ENCODE results near the gene PKLR. TPM values are rescaled to one million over a fixed set of nuclear protein-coding genes. Genes with fewer than 3 reads are reported as not detected.
A peak's percentile ranks its signal among the peaks of the same experiment; 100 is the strongest.

Gene PKLR
- total and polyA plus RNA-seq, 10 donors, result 0.04 to 0.74 (median 0.39) TPM; not detected in 5

DNA sequence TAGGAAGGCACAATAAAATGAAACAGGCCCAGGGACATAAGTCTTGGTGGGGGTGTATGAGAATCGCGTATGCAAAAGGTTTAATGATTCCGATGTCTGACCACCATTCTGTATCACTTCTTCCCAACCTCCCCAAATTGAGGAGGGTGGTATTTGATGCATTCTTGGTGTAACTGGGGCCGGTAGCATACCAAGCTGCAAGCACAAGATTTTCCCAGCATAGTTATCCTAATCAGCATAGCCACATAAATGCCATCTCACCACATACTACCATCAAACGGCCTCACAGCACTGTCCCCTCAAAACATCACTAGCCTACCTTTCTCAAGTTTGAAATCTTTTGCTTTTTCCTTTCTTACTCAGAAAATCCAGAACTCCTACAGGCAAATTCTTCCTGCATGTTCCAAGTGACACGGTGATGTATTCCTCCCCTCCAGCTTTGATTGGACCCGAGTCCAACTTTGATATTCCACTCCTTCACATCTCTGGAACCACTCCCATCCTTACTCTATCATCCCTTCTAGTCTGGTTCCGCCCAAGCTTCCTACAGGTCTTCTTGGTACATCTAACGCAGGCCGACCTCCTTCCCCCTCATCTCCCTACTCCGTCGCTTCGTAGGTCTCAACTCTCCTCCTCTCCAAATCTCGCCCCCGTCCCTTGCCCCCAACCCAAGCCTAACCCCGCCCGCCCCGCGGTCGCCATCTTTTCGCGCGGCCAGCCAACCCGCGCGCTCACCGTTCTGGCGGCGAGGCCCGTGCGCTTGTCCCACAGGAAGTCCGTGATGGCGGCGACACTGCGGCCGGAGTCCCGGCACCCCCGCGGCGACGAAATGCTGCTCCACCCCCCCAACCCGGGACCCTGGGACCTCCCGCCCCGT lies 28.5 kb downstream of the PKLR start:
- peak overlapping the region; percentile 89 to 98 (median 96) for H3K27ac ChIP-seq
- DNase-seq, result no peak
- peaks cover 10 to 44% (median 36%) of the 10 kb centered on the region in 6 donors for H3K36me3 ChIP-seq
- 5 to 8% (median 6%) methylated on average over 27 to 44 of the region's 44 CpGs for WGBS, 5 donors
- peaks cover 17 to 52% (median 45%) of the 10 kb centered on the region in 6 donors for H3K4me1 ChIP-seq
- H3K9me3 ChIP-seq, result no peaks in the 10 kb centered on the region
- no peak for TF ChIP-seq POLR2AphosphoS5 (IDR thresholded peaks at IDR 0.05)
- no peak for TF ChIP-seq POLR2A (IDR thresholded peaks at IDR 0.05)
- TF ChIP-seq, protein P1, sequence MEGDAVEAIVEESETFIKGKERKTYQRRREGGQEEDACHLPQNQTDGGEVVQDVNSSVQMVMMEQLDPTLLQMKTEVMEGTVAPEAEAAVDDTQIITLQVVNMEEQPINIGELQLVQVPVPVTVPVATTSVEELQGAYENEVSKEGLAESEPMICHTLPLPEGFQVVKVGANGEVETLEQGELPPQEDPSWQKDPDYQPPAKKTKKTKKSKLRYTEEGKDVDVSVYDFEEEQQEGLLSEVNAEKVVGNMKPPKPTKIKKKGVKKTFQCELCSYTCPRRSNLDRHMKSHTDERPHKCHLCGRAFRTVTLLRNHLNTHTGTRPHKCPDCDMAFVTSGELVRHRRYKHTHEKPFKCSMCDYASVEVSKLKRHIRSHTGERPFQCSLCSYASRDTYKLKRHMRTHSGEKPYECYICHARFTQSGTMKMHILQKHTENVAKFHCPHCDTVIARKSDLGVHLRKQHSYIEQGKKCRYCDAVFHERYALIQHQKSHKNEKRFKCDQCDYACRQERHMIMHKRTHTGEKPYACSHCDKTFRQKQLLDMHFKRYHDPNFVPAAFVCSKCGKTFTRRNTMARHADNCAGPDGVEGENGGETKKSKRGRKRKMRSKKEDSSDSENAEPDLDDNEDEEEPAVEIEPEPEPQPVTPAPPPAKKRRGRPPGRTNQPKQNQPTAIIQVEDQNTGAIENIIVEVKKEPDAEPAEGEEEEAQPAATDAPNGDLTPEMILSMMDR (IDR thresholded peaks at IDR 0.05 in 8 of 11, conservative IDR thresholded peaks at IDR 0.05 in 3 of 11), result no peak
- H3K4me3 ChIP-seq, result peak overlapping the region; percentile 62 to 81 (median 68)
- H3K27me3 ChIP-seq (replicated peaks in 1 of 7), result peaks cover 0 to 4% (median 0%) of the 10 kb centered on the region in 7 donors
- intact Hi-C loops (cut with DNase I; ENCODE audit: low total_unique reads), result loop anchor here (10.0 kb wide), 1 partner anchor 52 kb away; the partner anchor contains the start of gene RUSC1

DNA sequence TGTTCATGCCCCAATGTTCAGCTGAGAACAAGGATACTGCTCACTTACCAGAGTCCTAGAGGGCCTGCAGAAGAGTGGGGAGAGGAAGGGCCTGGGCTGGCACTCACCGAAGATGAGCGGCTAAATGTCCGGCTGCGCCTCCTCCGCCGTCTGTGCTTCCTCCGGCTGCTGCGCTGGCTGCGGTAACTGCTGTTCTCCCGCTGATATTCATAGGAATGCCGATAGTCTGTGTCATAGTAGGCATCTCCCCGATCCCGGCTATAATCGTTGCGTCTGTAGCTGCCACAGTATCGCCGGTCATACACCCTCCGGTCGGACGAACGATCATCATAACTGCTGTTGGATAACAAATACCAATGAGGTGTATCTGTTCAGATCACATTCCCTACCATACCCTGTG lies 31.9 kb downstream of the PKLR start:
- Histone ChIP-seq H3K36me3 (peaks cover 15 to 77% (median 68%) of the 10 kb centered on the region in 6 donors), H3K27ac (no peak overlapping the region), H3K9me3 (no peaks in the 10 kb centered on the region), H3K4me3 (no peak overlapping the region), H3K4me1 (peaks cover 11 to 37% (median 31%) of the 10 kb centered on the region in 6 donors), H3K27me3 (replicated peaks in 1 of 7) (no peaks in the 10 kb centered on the region)
- TF ChIP-seq POLR2A (IDR thresholded peaks at IDR 0.05), result no peak
- peak in 1 of 3 donors; percentile 20 for TF ChIP-seq POLR2AphosphoS5 (IDR thresholded peaks at IDR 0.05)
- intact Hi-C loops (cut with DNase I; ENCODE audit: low total_unique reads), result no loop called here
- WGBS, 5 donors, result 93 to 98% (median 95%) methylated on average over 21 of the region's 21 CpGs
- DNase-seq, result peak; percentile 55

DNA sequence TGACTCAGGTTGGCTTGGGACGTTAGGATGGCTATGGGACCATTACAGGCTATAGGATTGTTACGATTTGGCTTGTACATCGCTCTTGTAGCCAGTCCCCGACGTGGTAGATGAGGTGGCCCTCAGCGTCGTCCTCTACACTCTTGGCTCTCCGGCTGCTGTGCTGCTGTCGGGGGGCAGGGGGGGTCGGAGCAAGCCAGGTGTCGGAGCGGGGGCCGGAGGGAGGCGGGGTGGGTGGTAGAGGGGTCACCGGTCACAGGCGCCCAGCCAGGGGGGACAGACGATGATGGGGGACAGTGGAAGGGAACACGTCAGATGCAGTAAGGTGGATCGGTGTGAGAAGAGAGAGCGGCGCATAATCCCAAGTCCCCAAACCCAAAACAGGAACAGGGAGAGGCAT lies 32.6 kb downstream of the PKLR start:
- H3K9me3 ChIP-seq, result no peaks in the 10 kb centered on the region
- TF ChIP-seq, protein P1 (IDR thresholded peaks at IDR 0.05 in 8 of 11, conservative IDR thresholded peaks at IDR 0.05 in 3 of 11), result no peak
- TF ChIP-seq POLR2AphosphoS5 (IDR thresholded peaks at IDR 0.05) (no peak), POLR2A (IDR thresholded peaks at IDR 0.05) (no peak)
- no peak overlapping the region for H3K27ac ChIP-seq
- DNase-seq, result peak; percentile 56
- no peak overlapping the region for H3K4me3 ChIP-seq
- H3K27me3 ChIP-seq (replicated peaks in 1 of 7), result no peaks in the 10 kb centered on the region
- H3K36me3 ChIP-seq, result peaks cover 15 to 85% (median 76%) of the 10 kb centered on the region in 6 donors
- WGBS, 5 donors, result 91 to 96% (median 95%) methylated on average over 17 to 21 of the region's 21 CpGs
- peaks cover 8 to 29% (median 26%) of the 10 kb centered on the region in 6 donors for H3K4me1 ChIP-seq
- intact Hi-C loops (cut with DNase I; ENCODE audit: low total_unique reads), result no loop called here

DNA sequence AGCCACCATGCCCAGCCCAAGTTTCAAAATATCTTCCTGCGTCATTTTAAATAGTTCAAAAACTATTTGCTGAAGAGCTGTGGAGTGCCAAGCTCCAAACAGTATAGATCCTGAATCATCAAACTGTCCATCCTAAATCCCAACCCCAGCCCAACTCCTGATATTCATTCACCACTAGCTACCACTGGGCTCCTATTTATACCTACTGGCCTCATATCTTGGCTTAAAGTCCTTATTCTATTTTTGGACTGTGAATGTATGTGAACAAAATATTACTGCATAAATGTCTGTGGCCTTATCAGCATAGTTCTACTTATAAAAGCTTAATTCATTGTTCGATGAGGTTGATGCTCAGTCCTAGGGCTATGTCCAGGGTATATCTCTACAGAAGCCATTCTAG lies 33.9 kb downstream of the PKLR start:
- DNase-seq, result no peak
- no peak overlapping the region for H3K27ac ChIP-seq
- no peaks in the 10 kb centered on the region for H3K27me3 ChIP-seq (replicated peaks in 1 of 7)
- H3K4me3 ChIP-seq, result no peak overlapping the region
- H3K9me3 ChIP-seq, result no peaks in the 10 kb centered on the region
- intact Hi-C loops (cut with DNase I; ENCODE audit: low total_unique reads), result no loop called here
- TF ChIP-seq, protein P1 (IDR thresholded peaks at IDR 0.05 in 8 of 11, conservative IDR thresholded peaks at IDR 0.05 in 3 of 11), result no peak
- TF ChIP-seq POLR2A (IDR thresholded peaks at IDR 0.05) (no peak), POLR2AphosphoS5 (IDR thresholded peaks at IDR 0.05) (no peak)
- WGBS, 5 donors, result 92 to 100% (median 96%) methylated on average over 2 of the region's 2 CpGs
- peaks cover 15 to 95% (median 82%) of the 10 kb centered on the region in 6 donors for H3K36me3 ChIP-seq
- H3K4me1 ChIP-seq, result peaks cover 8 to 31% (median 26%) of the 10 kb centered on the region in 6 donors

Data from spleen (tissue), 11 donors.